Gastroesophageal sphincter (tissue), 4 donors: Measurements from ENCODE around the gene PTPN5. TPM values are rescaled to one million over a fixed set of nuclear protein-coding genes. Genes with fewer than 3 reads are reported as not detected.
A peak's percentile ranks its signal among the peaks of the same experiment; 100 is the strongest.
"Not testable (repeated sequence)": the region's sequence is repeated elsewhere in the genome, so short reads cannot be mapped to it uniquely, and the experiment has no call there.

Source experiments
- ATAC-seq: fragments of 150-250 bp; one replicate; pipeline ENCODE4 v1.9.1; 2016; ENCODE audit warnings: mild to moderate bottlenecking, moderate library complexity
- H3K27ac ChIP-seq, 4 donors: fragments of 200-600 bp; sonication (generic) in 3 of 4; 1 replicate in 3 of 4; 2 replicates in 1 of 4; pipeline ENCODE4 v1.5.1; 2016 to 2019
- H3K27me3 ChIP-seq: fragments of 200-600 bp; sonication (generic); one replicate; pipeline ENCODE4 v1.5.1; 2019
- H3K36me3 ChIP-seq, 2 donors: fragments of 200-600 bp; sonication (generic); one replicate each; pipeline ENCODE4 v1.5.1; 2019; ENCODE audit warnings: control low read depth in 1 of 2
- H3K4me1 ChIP-seq, 3 donors: fragments of 200-600 bp; sonication (generic); 1 replicate in 2 of 3; 2 replicates in 1 of 3; pipeline ENCODE4 v1.5.1; 2016 to 2019; ENCODE audit warnings: control low read depth in 2 of 3
- H3K4me3 ChIP-seq, 2 donors: fragments of 200-600 bp; sonication (generic); one replicate each; pipeline ENCODE4 v1.5.1; 2019; ENCODE audit warnings: mild to moderate bottlenecking in 1 of 2, moderate library complexity in 1 of 2
- H3K9me3 ChIP-seq, 3 donors: fragments of 200-600 bp; sonication (generic); one replicate each; pipeline ENCODE4 v1.5.1; 2017 to 2019; ENCODE audit warnings: control low read depth in 2 of 3
- EP300 ChIP-seq: sonication (generic); formaldehyde crosslinking; IDR thresholded peaks from one replicate; pipeline ENCODE4 v1.6.1; 2017; ENCODE audit warnings: antibody characterized with exemption, mild to moderate bottlenecking
- POLR2A ChIP-seq, 2 donors: fragments of 450-650 bp; IDR thresholded peaks; one replicate each; pipeline ENCODE4 v1.6.1; 2017; ENCODE audit warnings: antibody characterized with exemption in 2 of 2, mild to moderate bottlenecking in 2 of 2, moderate library complexity in 1 of 2
- POLR2AphosphoS5 ChIP-seq: sonication (generic); formaldehyde crosslinking; IDR thresholded peaks from one replicate; pipeline ENCODE4 v1.6.1; 2017; ENCODE audit warnings: antibody characterized with exemption
- WGBS, 2 donors: methylation state at CpG; one replicate each; pipeline ENCODE4 v1.1.5; 2018; ENCODE audit warnings: low coverage in 1 of 2; 5-methylcytosine and 5-hydroxymethylcytosine counted together
- total RNA-seq, 4 donors: library from RNA; depleted of rRNA; stranded (reverse); fragments of >200 nt; gene quantifications; one replicate each; pipeline ENCODE4 v1.1.0, GENCODE V29; 2016
- TF ChIP-seq, protein P1 (sequence below), 4 experiments: fragments of 200-600 bp in 2 of 4; fragments of 450-650 bp in 2 of 4; sonication (generic) in 1 of 4; IDR thresholded peaks; one replicate each; pipeline ENCODE4 v1.5.1; 2017 to 2019; ENCODE audit warnings: antibody characterized with exemption in 4 of 4, mild to moderate bottlenecking in 2 of 4, moderate library complexity in 2 of 4

PTPN5 gene
- total RNA-seq, 4 donors from 2014 or later: 1.3 to 4.4 (median 3.8) TPM

DNA sequence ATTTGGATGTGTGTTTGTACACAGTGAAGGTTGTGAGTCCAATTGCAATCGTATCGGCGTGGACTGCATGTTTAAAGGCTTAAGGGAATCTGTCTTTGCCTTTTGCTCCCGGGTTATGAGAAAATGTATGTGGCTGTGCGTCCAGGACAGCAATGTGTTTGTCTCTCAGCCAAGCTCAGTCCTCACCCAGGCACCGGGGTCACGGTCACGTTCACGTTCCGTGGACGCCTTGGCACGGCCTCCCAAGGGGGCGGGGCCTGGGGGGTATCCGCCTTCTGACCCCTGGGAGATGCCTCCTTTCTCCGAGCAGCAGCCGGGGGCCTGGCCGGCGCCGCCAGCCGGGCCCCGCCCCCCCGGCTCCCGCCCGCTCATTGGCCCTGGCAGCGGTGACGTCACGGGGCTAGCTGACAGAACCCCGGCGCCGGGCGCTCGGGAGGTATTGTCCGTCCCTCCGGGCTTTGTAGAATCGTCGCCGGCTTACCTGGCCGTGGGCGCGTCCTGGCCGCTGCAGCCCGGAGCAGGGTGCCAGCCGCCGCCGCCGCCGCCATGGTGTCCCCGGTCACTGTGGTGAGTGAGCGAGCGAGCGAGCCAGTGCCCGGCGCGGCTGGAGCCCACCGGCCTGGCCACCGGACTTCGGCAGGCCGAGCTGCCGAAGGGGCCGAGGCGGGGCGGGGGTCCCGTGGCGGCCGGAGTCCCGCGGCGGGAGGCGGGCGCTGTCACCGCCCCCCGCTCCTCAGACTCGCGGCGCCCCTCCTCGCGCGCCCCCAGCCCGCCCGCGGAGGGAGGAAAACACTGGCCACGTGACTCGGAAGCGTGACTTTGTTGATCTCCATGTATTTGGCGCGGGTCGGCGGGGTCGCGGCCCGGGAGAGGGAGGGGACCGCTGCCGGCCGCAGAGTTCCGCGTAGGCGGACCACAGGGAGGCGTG lies 93.0 kb downstream of the PTPN5 start, which contains the start of gene TMEM86A:
Gene TMEM86A, plus strand, starts transcription at position 439 of the 928 bp plus-strand sequence. Its CDS starts 108 bp downstream, at position 547.
- WGBS, 2 donors: 0 to 7% methylated on average over 6 to 11 of the region's 98 CpGs
- TF ChIP-seq, protein P1, sequence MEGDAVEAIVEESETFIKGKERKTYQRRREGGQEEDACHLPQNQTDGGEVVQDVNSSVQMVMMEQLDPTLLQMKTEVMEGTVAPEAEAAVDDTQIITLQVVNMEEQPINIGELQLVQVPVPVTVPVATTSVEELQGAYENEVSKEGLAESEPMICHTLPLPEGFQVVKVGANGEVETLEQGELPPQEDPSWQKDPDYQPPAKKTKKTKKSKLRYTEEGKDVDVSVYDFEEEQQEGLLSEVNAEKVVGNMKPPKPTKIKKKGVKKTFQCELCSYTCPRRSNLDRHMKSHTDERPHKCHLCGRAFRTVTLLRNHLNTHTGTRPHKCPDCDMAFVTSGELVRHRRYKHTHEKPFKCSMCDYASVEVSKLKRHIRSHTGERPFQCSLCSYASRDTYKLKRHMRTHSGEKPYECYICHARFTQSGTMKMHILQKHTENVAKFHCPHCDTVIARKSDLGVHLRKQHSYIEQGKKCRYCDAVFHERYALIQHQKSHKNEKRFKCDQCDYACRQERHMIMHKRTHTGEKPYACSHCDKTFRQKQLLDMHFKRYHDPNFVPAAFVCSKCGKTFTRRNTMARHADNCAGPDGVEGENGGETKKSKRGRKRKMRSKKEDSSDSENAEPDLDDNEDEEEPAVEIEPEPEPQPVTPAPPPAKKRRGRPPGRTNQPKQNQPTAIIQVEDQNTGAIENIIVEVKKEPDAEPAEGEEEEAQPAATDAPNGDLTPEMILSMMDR (IDR thresholded peaks at IDR 0.05): no peak
- TF ChIP-seq POLR2AphosphoS5 (peak; percentile 61), POLR2A (IDR thresholded peaks at IDR 0.05) (peak; percentile 72 to 86), EP300 (no peak)
- peak within 1 kb of the TSS; percentile 24 to 90 (median 84) for H3K27ac ChIP-seq
- no peaks in the 10 kb centered on the region for H3K27me3 ChIP-seq
- H3K4me1 ChIP-seq: peaks cover 0 to 23% (median 0%) of the 10 kb centered on the region in 3 donors
- H3K9me3 ChIP-seq: no peaks in the 10 kb centered on the region
- peak; percentile 94 for ATAC-seq
- H3K36me3 ChIP-seq: peaks cover 0 to 24% of the 10 kb centered on the region in 2 donors
- peak within 1 kb of the TSS; percentile 48 to 98 for H3K4me3 ChIP-seq

DNA sequence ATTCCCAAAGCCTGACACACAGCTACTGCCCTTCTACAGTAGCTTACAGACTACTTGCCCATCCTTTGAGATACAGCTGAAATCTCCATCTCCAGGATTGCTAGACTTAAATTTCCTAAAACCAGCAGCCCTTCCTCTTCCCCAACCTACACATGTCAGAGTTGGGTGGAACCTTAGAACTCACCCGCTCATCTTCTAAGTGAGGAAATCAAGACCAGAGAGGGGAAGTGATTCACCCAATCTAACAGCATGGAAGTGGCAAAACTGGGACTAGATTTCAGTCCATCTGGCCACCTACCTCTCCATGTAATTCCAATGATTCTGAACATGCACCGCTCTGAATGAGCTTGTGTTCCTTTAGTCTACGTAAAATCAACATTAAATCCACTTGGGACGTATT lies 94.0 kb downstream of the PTPN5 start:
- ATAC-seq: no peak
- H3K27ac ChIP-seq: peak overlapping the region in 2 of 4 donors; percentile 19 to 90
- WGBS, 2 donors: 96% methylated on average over 3 of the region's 4 CpGs
- H3K9me3 ChIP-seq: no peaks in the 10 kb centered on the region
- H3K4me1 ChIP-seq: peaks cover 0 to 23% (median 0%) of the 10 kb centered on the region in 3 donors
- TF ChIP-seq POLR2A (IDR thresholded peaks at IDR 0.05) (no peak), POLR2AphosphoS5 (no peak), EP300 (no peak)
- TF ChIP-seq, protein P1 (IDR thresholded peaks at IDR 0.05): no peak
- no peaks in the 10 kb centered on the region for H3K27me3 ChIP-seq
- peaks cover 0 to 18% of the 10 kb centered on the region in 2 donors for H3K36me3 ChIP-seq
- H3K4me3 ChIP-seq: no peak overlapping the region

DNA sequence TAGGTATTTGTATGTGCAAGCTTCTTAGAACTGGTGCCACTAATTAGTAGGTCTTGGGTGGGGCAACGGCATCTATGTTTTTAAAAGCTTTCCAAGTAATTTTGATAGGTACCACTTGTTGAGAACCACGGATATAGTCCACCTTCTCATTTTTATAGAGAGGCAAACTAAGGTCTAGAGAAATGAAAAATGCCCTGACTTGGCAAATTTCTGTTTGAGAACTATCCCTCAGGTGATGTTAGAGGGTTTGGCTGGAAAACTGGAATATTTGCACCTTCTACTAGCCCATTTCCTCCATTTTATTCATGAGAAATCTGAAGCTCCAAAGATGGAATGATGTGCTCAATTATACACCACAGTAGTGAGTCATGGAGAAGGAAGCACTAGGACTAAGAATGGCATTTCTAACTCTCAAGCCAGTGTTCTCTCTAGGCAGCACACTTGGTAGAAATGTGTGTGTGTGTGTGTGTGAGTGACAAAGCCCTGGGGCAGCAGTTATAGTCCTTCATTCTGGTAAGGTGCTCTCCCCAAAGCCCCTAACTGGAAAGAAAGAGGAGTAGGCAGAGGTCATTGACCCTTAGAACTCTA lies 94.9 kb downstream of the PTPN5 start:
- Histone ChIP-seq H3K27me3 (no peaks in the 10 kb centered on the region), H3K9me3 (no peaks in the 10 kb centered on the region), H3K4me3 (no peak overlapping the region), H3K27ac (no peak overlapping the region), H3K4me1 (peaks cover 0 to 23% (median 0%) of the 10 kb centered on the region in 3 donors), H3K36me3 (peaks cover 0 to 10% of the 10 kb centered on the region in 2 donors)
- WGBS, 2 donors: 67 to 87% methylated on average over 1 to 2 of the region's 2 CpGs
- TF ChIP-seq EP300: no peak
- no peak for TF ChIP-seq POLR2AphosphoS5
- no peak for TF ChIP-seq POLR2A (IDR thresholded peaks at IDR 0.05)
- TF ChIP-seq, protein P1 (IDR thresholded peaks at IDR 0.05): no peak
- ATAC-seq: no peak

DNA sequence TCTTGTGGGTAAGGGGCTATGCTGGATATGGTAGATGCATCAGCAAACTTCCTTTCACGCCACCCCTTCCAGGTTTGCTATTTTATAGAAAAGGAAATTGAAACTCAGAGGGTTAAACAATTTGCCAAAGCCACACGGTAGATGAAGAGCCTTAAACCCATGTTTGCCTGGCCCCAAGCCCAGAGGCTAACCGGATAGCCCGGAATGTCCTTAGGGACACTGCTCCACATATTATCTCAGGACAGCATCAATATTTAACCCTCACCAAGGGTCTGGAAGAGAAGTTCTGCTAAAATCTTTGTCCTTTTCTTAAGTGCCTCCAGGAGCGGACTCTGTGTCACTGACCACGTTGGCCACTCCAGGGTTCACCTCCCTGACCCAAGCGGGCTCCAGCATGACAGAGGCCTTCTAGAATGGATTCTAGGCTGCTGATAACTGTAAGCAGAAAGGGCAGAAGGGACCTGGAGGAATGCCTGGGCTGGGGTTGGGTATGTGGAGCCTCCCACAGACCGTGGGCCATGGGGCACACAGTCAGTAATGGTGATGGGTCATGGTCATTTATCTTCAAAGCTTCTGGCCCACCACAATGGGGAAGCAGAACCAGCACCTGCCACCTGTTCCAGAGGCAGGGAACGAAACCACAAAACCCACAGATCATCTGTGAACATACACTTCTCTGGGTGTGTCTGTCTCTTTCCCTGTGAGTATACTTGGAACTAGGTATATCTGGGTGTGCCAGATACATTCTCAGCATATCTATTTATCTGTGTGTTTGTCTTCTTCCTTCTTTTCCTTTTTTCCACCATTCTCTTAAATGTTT lies 98.4 kb downstream of the PTPN5 start:
- no peaks in the 10 kb centered on the region for H3K27me3 ChIP-seq
- no peaks in the 10 kb centered on the region for H3K36me3 ChIP-seq
- H3K4me1 ChIP-seq: peaks cover 0 to 2% (median 0%) of the 10 kb centered on the region in 3 donors
- 57 to 61% methylated on average over 6 to 7 of the region's 9 CpGs for WGBS, 2 donors
- TF ChIP-seq, protein P1 (IDR thresholded peaks at IDR 0.05): no peak
- TF ChIP-seq EP300: no peak
- no peak for TF ChIP-seq POLR2AphosphoS5
- TF ChIP-seq POLR2A (IDR thresholded peaks at IDR 0.05): no peak
- H3K27ac ChIP-seq: no peak overlapping the region
- H3K4me3 ChIP-seq: no peak overlapping the region
- no peak for ATAC-seq
- H3K9me3 ChIP-seq: no peaks in the 10 kb centered on the region

DNA sequence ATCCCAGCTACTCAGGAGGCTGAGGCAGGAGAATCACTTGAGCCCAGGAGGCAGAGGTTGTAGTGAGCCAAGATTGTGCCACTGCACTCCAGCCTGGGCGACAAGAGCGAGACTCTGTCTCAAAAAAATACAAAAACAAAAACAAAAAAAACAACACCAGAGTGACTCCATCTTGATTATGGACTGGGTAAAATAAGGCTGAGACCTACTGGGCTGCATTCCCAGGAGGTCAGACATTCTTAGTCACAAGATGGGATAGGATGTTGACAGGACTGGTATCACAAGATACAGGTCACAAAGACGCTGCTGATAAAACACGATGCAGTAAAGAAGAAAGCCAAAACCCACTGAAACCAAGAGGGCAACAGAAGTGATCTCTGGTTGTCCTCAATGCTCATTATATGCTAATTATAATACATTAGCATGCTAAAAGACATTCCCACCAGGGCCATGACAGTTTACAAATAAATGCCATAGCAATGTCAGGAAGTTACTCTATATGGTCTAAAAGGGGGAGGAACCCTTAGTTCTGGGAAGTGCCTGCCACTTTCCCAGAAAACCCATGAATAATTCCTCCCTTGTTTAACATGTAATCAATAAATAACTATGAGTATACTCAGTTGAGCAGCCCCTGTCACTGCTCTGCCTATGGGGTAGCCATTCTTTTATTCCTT lies 100.0 kb downstream of the PTPN5 start:
- not testable (repeated sequence) for H3K27me3 ChIP-seq, H3K9me3 ChIP-seq, H3K27ac ChIP-seq, H3K4me3 ChIP-seq, H3K36me3 ChIP-seq, H3K4me1 ChIP-seq, ATAC-seq
- WGBS, 2 donors: 79 to 86% methylated on average over 4 of the region's 4 CpGs
